Measurements from ENCODE around the gene PSMD8. TPM values are rescaled to one million over a fixed set of nuclear protein-coding genes. Genes with fewer than 3 reads are reported as not detected.

Gene PSMD8
- total RNA-seq, 1 donor from 2014 or later, result 162 TPM

DNA sequence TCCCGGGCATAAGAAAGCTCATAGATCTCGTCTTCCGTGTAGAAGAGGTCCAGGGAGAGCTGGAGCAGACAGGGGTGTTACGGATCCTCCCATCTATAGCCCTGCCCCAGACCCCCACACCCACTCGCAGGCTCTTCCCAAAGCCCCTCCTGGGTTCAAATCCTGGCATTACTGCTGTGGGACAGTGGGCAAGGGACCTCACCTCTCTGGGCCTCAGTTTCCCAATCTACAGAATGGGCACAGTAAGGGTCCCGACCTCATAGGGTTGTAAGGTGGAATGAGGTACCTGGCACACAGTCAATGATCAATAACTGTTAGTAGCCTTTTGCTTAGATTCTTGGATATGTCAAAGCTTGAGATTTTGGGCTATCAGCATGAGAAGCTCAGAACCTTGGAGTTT is 39.0 kb downstream of the PSMD8 start:
- Mint-ChIP-seq H3K27me3 (ENCODE audit: unreplicated experiment) (peaks cover 18% of the 10 kb centered on the region), H3K27ac (ENCODE audit: unreplicated experiment) (no peak overlapping the region)
- no peak for DNase-seq (ENCODE audit: extremely low spot score, unreplicated experiment)

DNA sequence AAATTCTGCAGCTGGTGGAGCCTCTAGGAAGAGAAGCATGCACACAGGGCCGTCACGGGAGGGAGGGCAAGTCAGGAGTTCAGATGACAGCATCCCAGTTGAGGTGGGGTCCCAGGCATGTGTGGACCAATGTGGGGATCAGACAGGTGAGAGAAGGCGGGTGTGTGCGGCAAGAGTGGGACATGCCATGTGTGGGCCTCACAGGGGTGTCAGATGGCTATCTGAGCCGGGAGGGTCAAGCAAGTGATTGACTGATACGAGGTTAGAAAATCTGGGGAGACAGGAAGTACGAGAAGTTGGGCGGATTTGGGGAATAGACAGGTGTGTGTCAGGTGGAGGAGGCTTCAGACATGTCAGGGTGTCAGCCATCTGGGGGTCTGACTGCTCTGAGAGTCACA is 42.8 kb downstream of the PSMD8 start:
- TF ChIP-seq, protein P1, sequence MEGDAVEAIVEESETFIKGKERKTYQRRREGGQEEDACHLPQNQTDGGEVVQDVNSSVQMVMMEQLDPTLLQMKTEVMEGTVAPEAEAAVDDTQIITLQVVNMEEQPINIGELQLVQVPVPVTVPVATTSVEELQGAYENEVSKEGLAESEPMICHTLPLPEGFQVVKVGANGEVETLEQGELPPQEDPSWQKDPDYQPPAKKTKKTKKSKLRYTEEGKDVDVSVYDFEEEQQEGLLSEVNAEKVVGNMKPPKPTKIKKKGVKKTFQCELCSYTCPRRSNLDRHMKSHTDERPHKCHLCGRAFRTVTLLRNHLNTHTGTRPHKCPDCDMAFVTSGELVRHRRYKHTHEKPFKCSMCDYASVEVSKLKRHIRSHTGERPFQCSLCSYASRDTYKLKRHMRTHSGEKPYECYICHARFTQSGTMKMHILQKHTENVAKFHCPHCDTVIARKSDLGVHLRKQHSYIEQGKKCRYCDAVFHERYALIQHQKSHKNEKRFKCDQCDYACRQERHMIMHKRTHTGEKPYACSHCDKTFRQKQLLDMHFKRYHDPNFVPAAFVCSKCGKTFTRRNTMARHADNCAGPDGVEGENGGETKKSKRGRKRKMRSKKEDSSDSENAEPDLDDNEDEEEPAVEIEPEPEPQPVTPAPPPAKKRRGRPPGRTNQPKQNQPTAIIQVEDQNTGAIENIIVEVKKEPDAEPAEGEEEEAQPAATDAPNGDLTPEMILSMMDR (IDR thresholded peaks at IDR 0.05), result no peak
- Mint-ChIP-seq H3K9me3 (ENCODE audit: unreplicated experiment) (no peaks in the 10 kb centered on the region), H3K27ac (ENCODE audit: unreplicated experiment) (no peak overlapping the region), H3K4me1 (ENCODE audit: unreplicated experiment) (peaks cover 10% of the 10 kb centered on the region), H3K36me3 (ENCODE audit: unreplicated experiment) (no peaks in the 10 kb centered on the region), H3K4me3 (ENCODE audit: unreplicated experiment) (peak overlapping the region; percentile 56), H3K27me3 (ENCODE audit: unreplicated experiment) (peaks cover 25% of the 10 kb centered on the region)
- DNase-seq (ENCODE audit: extremely low spot score, unreplicated experiment), result no peak

More for the DNA sequence above, 39.0 kb downstream of the PSMD8 start:
- TF ChIP-seq, protein P1 (IDR thresholded peaks at IDR 0.05), result no peak
- peaks cover 10% of the 10 kb centered on the region for H3K4me1 Mint-ChIP-seq (ENCODE audit: unreplicated experiment)
- peaks cover 2% of the 10 kb centered on the region for H3K36me3 Mint-ChIP-seq (ENCODE audit: unreplicated experiment)
- H3K9me3 Mint-ChIP-seq (ENCODE audit: unreplicated experiment), result no peaks in the 10 kb centered on the region
- H3K4me3 Mint-ChIP-seq (ENCODE audit: unreplicated experiment), result no peak overlapping the region

DNA sequence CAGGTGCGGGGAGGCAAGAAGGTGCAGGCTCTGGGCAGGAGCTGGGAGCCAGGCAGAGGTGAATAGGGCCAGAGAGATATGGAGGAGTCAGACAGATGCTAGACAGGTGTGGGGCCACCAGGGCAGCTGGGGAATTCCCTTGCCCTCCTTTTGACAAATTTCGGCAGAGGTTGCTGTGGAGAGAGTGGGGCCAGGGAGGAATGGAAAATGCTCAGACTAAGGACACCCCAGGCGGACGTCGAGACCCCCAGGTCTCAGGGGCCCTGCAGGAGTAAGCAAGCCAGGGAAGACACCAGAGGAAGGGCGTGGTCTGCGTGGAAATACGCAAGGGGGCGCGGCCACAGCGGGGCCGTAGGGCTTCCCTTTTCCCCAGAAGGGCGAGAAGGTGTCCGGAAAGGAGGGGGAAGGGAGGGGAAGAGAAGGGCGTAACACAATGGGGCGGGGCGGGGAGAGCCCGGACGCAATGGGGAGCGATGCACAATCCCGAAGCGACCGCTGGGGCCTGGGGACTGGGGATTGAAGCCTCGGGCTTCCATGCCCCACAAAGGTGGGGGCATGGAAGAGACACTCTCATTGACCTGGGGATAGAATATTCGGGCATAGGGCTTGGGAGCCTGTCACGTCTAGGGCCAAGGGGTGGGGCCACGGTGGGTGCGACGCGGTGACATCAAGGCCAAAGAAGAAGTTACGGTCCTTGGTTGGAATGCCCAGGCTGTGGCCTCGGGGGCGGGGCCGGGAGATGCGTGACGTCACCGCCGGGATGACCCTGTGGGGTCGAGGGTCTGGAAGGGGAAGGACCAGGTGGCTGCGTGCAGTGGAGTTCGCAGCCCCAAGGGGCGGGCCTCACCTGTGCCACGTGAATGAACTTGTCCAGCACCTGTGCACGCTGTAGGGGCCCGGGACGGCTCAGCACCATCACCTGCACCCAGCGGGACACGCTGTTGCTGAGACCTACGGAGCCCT is 43.5 kb downstream of the PSMD8 start:
- H3K4me3 Mint-ChIP-seq (ENCODE audit: unreplicated experiment), result peak overlapping the region; percentile 56
- DNase-seq (ENCODE audit: extremely low spot score, unreplicated experiment), result no peak
- peaks cover 25% of the 10 kb centered on the region for H3K27me3 Mint-ChIP-seq (ENCODE audit: unreplicated experiment)
- H3K36me3 Mint-ChIP-seq (ENCODE audit: unreplicated experiment), result no peaks in the 10 kb centered on the region
- peaks cover 10% of the 10 kb centered on the region for H3K4me1 Mint-ChIP-seq (ENCODE audit: unreplicated experiment)
- TF ChIP-seq, protein P1 (IDR thresholded peaks at IDR 0.05), result no peak
- no peaks in the 10 kb centered on the region for H3K9me3 Mint-ChIP-seq (ENCODE audit: unreplicated experiment)
- H3K27ac Mint-ChIP-seq (ENCODE audit: unreplicated experiment), result no peak overlapping the region

DNA sequence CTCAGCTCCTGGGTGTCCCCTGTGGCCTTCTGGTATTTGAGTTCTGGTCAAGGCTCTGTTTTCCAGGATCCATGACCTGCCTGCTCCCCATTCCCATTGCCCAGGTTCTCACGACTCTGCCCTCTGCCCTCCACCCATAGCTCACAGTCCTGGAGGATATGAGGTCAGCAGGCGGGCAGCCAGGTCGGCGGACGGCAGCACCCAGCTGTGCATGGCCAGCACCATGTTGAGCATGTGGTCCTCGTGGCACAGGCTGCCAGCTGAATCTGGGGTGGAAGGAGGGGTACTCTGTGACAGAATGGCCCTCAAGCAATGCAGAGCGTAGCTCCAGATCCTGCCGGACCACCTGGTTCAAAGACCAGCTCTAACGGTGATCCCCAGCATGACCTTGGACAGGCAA is 46.6 kb downstream of the PSMD8 start:
- Mint-ChIP-seq H3K36me3 (ENCODE audit: unreplicated experiment) (no peaks in the 10 kb centered on the region), H3K27me3 (ENCODE audit: unreplicated experiment) (peaks cover 25% of the 10 kb centered on the region), H3K27ac (ENCODE audit: unreplicated experiment) (no peak overlapping the region), H3K4me3 (ENCODE audit: unreplicated experiment) (no peak overlapping the region), H3K4me1 (ENCODE audit: unreplicated experiment) (peaks cover 10% of the 10 kb centered on the region), H3K9me3 (ENCODE audit: unreplicated experiment) (no peaks in the 10 kb centered on the region)
- DNase-seq (ENCODE audit: extremely low spot score, unreplicated experiment), result no peak
- TF ChIP-seq, protein P1 (IDR thresholded peaks at IDR 0.05), result no peak

DNA sequence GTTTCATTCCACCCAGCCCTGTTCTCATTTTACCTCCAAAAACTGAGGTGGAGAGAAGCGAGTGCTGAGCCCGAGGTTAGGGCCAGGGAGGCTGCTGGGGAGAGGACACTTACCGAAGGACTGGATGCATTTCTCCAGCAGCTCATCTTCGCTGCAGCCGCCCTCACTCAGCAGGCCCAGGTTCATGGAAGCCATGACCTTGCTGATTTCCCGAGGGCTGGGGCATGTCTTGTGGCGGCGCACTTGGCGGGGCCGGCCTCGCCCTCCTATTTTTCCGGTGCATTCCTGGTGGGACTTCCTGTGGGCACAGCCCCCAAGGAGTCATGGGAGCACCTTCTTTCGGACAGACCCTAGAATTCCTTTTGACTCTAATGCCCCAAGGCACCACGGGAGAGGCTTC is 47.5 kb downstream of the PSMD8 start:
- Mint-ChIP-seq H3K4me1 (ENCODE audit: unreplicated experiment) (peaks cover 11% of the 10 kb centered on the region), H3K9me3 (ENCODE audit: unreplicated experiment) (no peaks in the 10 kb centered on the region), H3K27ac (ENCODE audit: unreplicated experiment) (no peak overlapping the region), H3K27me3 (ENCODE audit: unreplicated experiment) (peaks cover 22% of the 10 kb centered on the region), H3K36me3 (ENCODE audit: unreplicated experiment) (no peaks in the 10 kb centered on the region), H3K4me3 (ENCODE audit: unreplicated experiment) (no peak overlapping the region)
- TF ChIP-seq, protein P1 (IDR thresholded peaks at IDR 0.05), result no peak
- DNase-seq (ENCODE audit: extremely low spot score, unreplicated experiment), result no peak

All from osteocyte (in vitro differentiated cells).